ENCODE measurements around the gene BTG1. TPM values are rescaled to one million over a fixed set of nuclear protein-coding genes. Genes with fewer than 3 reads are reported as not detected.

Gene BTG1
- total RNA-seq, 1 experiment from 2014 or later: 26.7 TPM

GRCh38 chr12:92128612-92129011, 17.0 kb downstream of the BTG1 start:
- no peak for DNase-seq (ENCODE audit: low spot score)
- TF ChIP-seq IRF2 (CRISPR knock-in tag; IDR thresholded peaks at IDR 0.05; ENCODE audit: borderline replicate concordance, low read depth): no peak
- TF ChIP-seq, protein P1, sequence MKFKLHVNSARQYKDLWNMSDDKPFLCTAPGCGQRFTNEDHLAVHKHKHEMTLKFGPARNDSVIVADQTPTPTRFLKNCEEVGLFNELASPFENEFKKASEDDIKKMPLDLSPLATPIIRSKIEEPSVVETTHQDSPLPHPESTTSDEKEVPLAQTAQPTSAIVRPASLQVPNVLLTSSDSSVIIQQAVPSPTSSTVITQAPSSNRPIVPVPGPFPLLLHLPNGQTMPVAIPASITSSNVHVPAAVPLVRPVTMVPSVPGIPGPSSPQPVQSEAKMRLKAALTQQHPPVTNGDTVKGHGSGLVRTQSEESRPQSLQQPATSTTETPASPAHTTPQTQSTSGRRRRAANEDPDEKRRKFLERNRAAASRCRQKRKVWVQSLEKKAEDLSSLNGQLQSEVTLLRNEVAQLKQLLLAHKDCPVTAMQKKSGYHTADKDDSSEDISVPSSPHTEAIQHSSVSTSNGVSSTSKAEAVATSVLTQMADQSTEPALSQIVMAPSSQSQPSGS (CRISPR knock-in tag; IDR thresholded peaks at IDR 0.05; ENCODE audit: borderline replicate concordance, low read depth): no peak
- TF ChIP-seq NFE2L1 (CRISPR knock-in tag; IDR thresholded peaks at IDR 0.05): no peak
- no peak for TF ChIP-seq JUN (CRISPR knock-in tag; IDR thresholded peaks at IDR 0.05)
- no peak for TF ChIP-seq GRHL2 (CRISPR knock-in tag; IDR thresholded peaks at IDR 0.05; ENCODE audit: insufficient replicate concordance, severe bottlenecking)
- no peak for TF ChIP-seq HMGA2 (CRISPR knock-in tag; IDR thresholded peaks at IDR 0.05)
- no peak for TF ChIP-seq SMAD3 (CRISPR knock-in tag; IDR thresholded peaks at IDR 0.05; ENCODE audit: borderline replicate concordance)
- no peak for TF ChIP-seq TCF7 (CRISPR knock-in tag; IDR thresholded peaks at IDR 0.05; ENCODE audit: low read depth)
- no peak for TF ChIP-seq RELA (CRISPR knock-in tag; IDR thresholded peaks at IDR 0.05; ENCODE audit: borderline replicate concordance)
- TF ChIP-seq FOXP1 (CRISPR knock-in tag; IDR thresholded peaks at IDR 0.05; ENCODE audit: borderline replicate concordance): no peak
- TF ChIP-seq TEAD4 (CRISPR knock-in tag; IDR thresholded peaks at IDR 0.05): no peak
- TF ChIP-seq, protein P2, sequence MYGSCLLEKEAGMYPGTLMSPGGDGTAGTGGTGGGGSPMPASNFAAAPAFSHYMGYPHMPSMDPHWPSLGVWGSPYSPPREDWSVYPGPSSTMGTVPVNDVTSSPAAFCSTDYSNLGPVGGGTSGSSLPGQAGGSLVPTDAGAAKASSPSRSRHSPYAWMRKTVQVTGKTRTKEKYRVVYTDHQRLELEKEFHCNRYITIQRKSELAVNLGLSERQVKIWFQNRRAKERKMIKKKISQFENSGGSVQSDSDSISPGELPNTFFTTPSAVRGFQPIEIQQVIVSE (CRISPR knock-in tag; IDR thresholded peaks at IDR 0.05; ENCODE audit: borderline replicate concordance): no peak
- TF ChIP-seq, protein P3, sequence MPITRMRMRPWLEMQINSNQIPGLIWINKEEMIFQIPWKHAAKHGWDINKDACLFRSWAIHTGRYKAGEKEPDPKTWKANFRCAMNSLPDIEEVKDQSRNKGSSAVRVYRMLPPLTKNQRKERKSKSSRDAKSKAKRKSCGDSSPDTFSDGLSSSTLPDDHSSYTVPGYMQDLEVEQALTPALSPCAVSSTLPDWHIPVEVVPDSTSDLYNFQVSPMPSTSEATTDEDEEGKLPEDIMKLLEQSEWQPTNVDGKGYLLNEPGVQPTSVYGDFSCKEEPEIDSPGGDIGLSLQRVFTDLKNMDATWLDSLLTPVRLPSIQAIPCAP (CRISPR knock-in tag; IDR thresholded peaks at IDR 0.05): no peak
- no peak for TF ChIP-seq MXD4 (CRISPR knock-in tag; IDR thresholded peaks at IDR 0.05; ENCODE audit: borderline replicate concordance)
- Mint-ChIP-seq H3K4me1 (peaks cover 41% of the 10 kb centered on the region), H3K9me3 (0 out of 2 replicates have a peak, but pooled peaks cover 11% of the 10 kb centered on the region), H3K27ac (no peak overlapping the region), H3K4me3 (no peak overlapping the region), H3K36me3 (peaks cover 32% of the 10 kb centered on the region), H3K27me3 (ENCODE audit: low read depth) (no peaks in the 10 kb centered on the region)
- CTCF ChIA-PET: no interaction called here
- POLR2A ChIA-PET: no interaction called here
- ATAC-seq: no peak

- H3K4me3 Mint-ChIP-seq: no peak overlapping the region
- H3K27me3 Mint-ChIP-seq (ENCODE audit: low read depth): no peaks in the 10 kb centered on the region
- POLR2A ChIA-PET: no interaction called here
- peaks cover 43% of the 10 kb centered on the region for H3K36me3 Mint-ChIP-seq
- no peak for ATAC-seq
- CTCF ChIA-PET: no interaction called here
- peaks cover 17% of the 10 kb centered on the region for H3K9me3 Mint-ChIP-seq
- H3K4me1 Mint-ChIP-seq: peaks cover 37% of the 10 kb centered on the region
- no peak for DNase-seq (ENCODE audit: low spot score)
- H3K27ac Mint-ChIP-seq: no peak overlapping the region
- TF ChIP-seq MYBL2 (CRISPR knock-in tag; IDR thresholded peaks at IDR 0.05): no peak
- no peak for TF ChIP-seq ZNF232 (CRISPR knock-in tag; IDR thresholded peaks at IDR 0.05)
- TF ChIP-seq ZNF416 (CRISPR knock-in tag; IDR thresholded peaks at IDR 0.05): no peak
- no peak for TF ChIP-seq NFATC4 (CRISPR knock-in tag; IDR thresholded peaks at IDR 0.05)
- no peak for TF ChIP-seq NR1H2 (CRISPR knock-in tag; IDR thresholded peaks at IDR 0.05)
- TF ChIP-seq, protein P4, sequence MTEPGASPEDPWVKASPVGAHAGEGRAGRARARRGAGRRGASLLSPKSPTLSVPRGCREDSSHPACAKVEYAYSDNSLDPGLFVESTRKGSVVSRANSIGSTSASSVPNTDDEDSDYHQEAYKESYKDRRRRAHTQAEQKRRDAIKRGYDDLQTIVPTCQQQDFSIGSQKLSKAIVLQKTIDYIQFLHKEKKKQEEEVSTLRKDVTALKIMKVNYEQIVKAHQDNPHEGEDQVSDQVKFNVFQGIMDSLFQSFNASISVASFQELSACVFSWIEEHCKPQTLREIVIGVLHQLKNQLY (CRISPR knock-in tag; IDR thresholded peaks at IDR 0.05): no peak
- TF ChIP-seq ZNF281 (CRISPR knock-in tag; IDR thresholded peaks at IDR 0.05): no peak
- TF ChIP-seq, protein P5, sequence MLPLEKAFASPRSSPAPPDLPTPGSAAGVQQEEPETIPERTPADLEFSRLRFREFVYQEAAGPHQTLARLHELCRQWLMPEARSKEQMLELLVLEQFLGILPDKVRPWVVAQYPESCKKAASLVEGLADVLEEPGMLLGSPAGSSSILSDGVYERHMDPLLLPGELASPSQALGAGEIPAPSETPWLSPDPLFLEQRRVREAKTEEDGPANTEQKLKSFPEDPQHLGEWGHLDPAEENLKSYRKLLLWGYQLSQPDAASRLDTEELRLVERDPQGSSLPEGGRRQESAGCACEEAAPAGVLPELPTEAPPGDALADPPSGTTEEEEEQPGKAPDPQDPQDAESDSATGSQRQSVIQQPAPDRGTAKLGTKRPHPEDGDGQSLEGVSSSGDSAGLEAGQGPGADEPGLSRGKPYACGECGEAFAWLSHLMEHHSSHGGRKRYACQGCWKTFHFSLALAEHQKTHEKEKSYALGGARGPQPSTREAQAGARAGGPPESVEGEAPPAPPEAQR (CRISPR knock-in tag; IDR thresholded peaks at IDR 0.05): no peak
- TF ChIP-seq MXD4 (CRISPR knock-in tag; IDR thresholded peaks at IDR 0.05; ENCODE audit: borderline replicate concordance): no peak
- no peak for TF ChIP-seq ZNF671 (CRISPR knock-in tag; IDR thresholded peaks at IDR 0.05)
- TF ChIP-seq, protein P6, sequence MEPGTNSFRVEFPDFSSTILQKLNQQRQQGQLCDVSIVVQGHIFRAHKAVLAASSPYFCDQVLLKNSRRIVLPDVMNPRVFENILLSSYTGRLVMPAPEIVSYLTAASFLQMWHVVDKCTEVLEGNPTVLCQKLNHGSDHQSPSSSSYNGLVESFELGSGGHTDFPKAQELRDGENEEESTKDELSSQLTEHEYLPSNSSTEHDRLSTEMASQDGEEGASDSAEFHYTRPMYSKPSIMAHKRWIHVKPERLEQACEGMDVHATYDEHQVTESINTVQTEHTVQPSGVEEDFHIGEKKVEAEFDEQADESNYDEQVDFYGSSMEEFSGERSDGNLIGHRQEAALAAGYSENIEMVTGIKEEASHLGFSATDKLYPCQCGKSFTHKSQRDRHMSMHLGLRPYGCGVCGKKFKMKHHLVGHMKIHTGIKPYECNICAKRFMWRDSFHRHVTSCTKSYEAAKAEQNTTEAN (CRISPR knock-in tag; IDR thresholded peaks at IDR 0.05): no peak
- no peak for TF ChIP-seq GTF2I (CRISPR knock-in tag; conservative IDR thresholded peaks at IDR 0.05)
- TF ChIP-seq KAT7 (CRISPR knock-in tag; IDR thresholded peaks at IDR 0.05; ENCODE audit: borderline replicate concordance): no peak
- TF ChIP-seq, protein P7, sequence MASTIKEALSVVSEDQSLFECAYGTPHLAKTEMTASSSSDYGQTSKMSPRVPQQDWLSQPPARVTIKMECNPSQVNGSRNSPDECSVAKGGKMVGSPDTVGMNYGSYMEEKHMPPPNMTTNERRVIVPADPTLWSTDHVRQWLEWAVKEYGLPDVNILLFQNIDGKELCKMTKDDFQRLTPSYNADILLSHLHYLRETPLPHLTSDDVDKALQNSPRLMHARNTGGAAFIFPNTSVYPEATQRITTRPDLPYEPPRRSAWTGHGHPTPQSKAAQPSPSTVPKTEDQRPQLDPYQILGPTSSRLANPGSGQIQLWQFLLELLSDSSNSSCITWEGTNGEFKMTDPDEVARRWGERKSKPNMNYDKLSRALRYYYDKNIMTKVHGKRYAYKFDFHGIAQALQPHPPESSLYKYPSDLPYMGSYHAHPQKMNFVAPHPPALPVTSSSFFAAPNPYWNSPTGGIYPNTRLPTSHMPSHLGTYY (CRISPR knock-in tag; IDR thresholded peaks at IDR 0.05): no peak
Observed at GRCh38 chr12:92124689-92125029, 21.0 kb downstream of the BTG1 start.
